EL (cell line): Measurements from ENCODE around the gene ZNF316.

Source experiments
- DNase-seq: peaks from one replicate; pipeline ENCODE4 v3.0.0-alpha.2; 2016

The ZNF316 gene

DNA sequence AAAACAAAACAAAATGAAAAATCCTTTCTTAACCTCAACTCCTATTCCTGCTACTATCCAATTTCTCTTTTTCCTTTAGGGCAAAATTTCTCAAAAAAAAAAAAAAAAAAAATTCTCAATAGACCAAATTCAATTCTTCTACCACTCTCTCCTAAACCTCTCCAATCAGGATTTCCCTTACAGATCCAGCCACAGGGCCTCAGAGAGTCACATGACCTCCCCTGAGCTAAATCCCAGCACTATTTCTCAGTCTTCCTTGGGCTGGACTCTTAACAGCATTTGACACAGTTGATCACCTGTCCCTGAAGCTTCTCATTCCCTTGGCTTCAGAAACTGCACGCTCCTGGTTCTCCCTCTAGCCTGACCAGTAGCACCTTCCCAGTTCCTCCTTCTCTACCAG lies 64.7 kb downstream of the ZNF316 start:
- no peak for DNase-seq
